SK-N-SH treated with all-trans-retinoic acid at 6 μM for 48 hours (cell line): Measurements from ENCODE around the gene PPP1R3E.

Source experiments
- ATAC-seq: fragments of 200-7000 bp; cut with Tn5 transposase; 3 replicates; pipeline ENCODE4 v1.9.1; 2020; ENCODE audit warnings: mild to moderate bottlenecking, moderate library complexity
- ARNTL ChIP-seq: fragments of 450-650 bp; formaldehyde crosslinking; IDR thresholded peaks from 2 replicates; pipeline ENCODE4 v1.5.0; 2020; ENCODE audit warnings: low read depth, mild to moderate bottlenecking, moderate library complexity, borderline replicate concordance
- CSDC2 ChIP-seq: fragments of 250-450 bp; sonication (Bioruptor Pico); IDR thresholded peaks from 2 replicates; pipeline ENCODE4 v1.5.0; 2020; ENCODE audit warnings: mild to moderate bottlenecking, moderate library complexity
- CSRNP3 ChIP-seq: fragments of 250-450 bp; sonication (Bioruptor Pico); IDR thresholded peaks from 2 replicates; pipeline ENCODE4 v1.5.1; 2021; ENCODE audit warnings: mild to moderate bottlenecking, moderate library complexity
- ESRRG ChIP-seq: fragments of 250-450 bp; sonication (Bioruptor Pico); IDR thresholded peaks from 2 replicates; pipeline ENCODE4 v1.6.1; 2021; ENCODE audit warnings: mild to moderate bottlenecking
- GLIS3 ChIP-seq: fragments of 250-450 bp; sonication (Bioruptor Pico); IDR thresholded peaks from 2 replicates; pipeline ENCODE4 v1.5.0; 2020; ENCODE audit warnings: mild to moderate bottlenecking, moderate library complexity
- ISL1 ChIP-seq: fragments of 250-450 bp; sonication (Bioruptor Pico); IDR thresholded peaks from 2 replicates; pipeline ENCODE4 v2.1.2; 2022; ENCODE audit warnings: mild to moderate bottlenecking, moderate library complexity
- OSR1 ChIP-seq: fragments of 250-450 bp; sonication (Bioruptor Pico); IDR thresholded peaks from 2 replicates; pipeline ENCODE4 v1.8.0; 2022; ENCODE audit warnings: moderate library complexity, mild to moderate bottlenecking, inconsistent platforms
- PATZ1 ChIP-seq: fragments of 250-450 bp; sonication (Bioruptor Pico); IDR thresholded peaks from 2 replicates; pipeline ENCODE4 v1.8.0; 2020; ENCODE audit warnings: mild to moderate bottlenecking, moderate library complexity, borderline replicate concordance
- POU6F1 ChIP-seq: fragments of 250-450 bp; sonication (Bioruptor Pico); IDR thresholded peaks from 2 replicates; pipeline ENCODE4 v1.8.0; 2021; ENCODE audit warnings: low read depth, mild to moderate bottlenecking, moderate library complexity, borderline replicate concordance
- PPARA ChIP-seq: fragments of 250-450 bp; sonication (Bioruptor Pico); IDR thresholded peaks from 2 replicates; pipeline ENCODE4 v1.5.0; 2020; ENCODE audit warnings: mild to moderate bottlenecking, borderline replicate concordance
- RARB ChIP-seq: fragments of 250-450 bp; sonication (Bioruptor Pico); IDR thresholded peaks from 2 replicates; pipeline ENCODE4 v1.8.0; 2021; ENCODE audit warnings: mild to moderate bottlenecking, moderate library complexity
- SNAI2 ChIP-seq: fragments of 250-450 bp; sonication (Bioruptor Pico); IDR thresholded peaks from 2 replicates; pipeline ENCODE4 v1.5.0; 2020; ENCODE audit warnings: mild to moderate bottlenecking, moderate library complexity
- TCF4 ChIP-seq: fragments of 250-450 bp; sonication (Bioruptor Pico); IDR thresholded peaks from 2 replicates; pipeline ENCODE4 v1.8.0; 2021; ENCODE audit warnings: mild to moderate bottlenecking, moderate library complexity, borderline replicate concordance
- TOX ChIP-seq: fragments of 250-450 bp; sonication (Bioruptor Pico); IDR thresholded peaks from 2 replicates; pipeline ENCODE4 v1.8.0; 2021; ENCODE audit warnings: mild to moderate bottlenecking, moderate library complexity, borderline replicate concordance
- ZC3H10 ChIP-seq: fragments of 250-450 bp; sonication (Bioruptor Pico); IDR thresholded peaks from 2 replicates; pipeline ENCODE4 v1.5.1; 2021; ENCODE audit warnings: mild to moderate bottlenecking, moderate library complexity
- ZFP30 ChIP-seq: fragments of 450-650 bp; formaldehyde crosslinking; IDR thresholded peaks from 2 replicates; pipeline ENCODE4 v1.5.0; 2022; ENCODE audit warnings: mild to moderate bottlenecking, moderate library complexity
- ZNF70 ChIP-seq: fragments of 450-650 bp; formaldehyde crosslinking; IDR thresholded peaks from 2 replicates; pipeline ENCODE4 v1.5.0; 2020; ENCODE audit warnings: mild to moderate bottlenecking, moderate library complexity
- TF ChIP-seq, protein P1 (sequence below): fragments of 250-450 bp; sonication (Bioruptor Pico); IDR thresholded peaks from 2 replicates; pipeline ENCODE4 v1.5.1; 2020; ENCODE audit warnings: low read depth, mild to moderate bottlenecking, moderate library complexity
- TF ChIP-seq, protein P2 (sequence below): fragments of 250-450 bp; sonication (Bioruptor Pico); IDR thresholded peaks from 2 replicates; pipeline ENCODE4 v1.5.0; 2020; ENCODE audit warnings: mild to moderate bottlenecking, moderate library complexity

PPP1R3E gene

DNA sequence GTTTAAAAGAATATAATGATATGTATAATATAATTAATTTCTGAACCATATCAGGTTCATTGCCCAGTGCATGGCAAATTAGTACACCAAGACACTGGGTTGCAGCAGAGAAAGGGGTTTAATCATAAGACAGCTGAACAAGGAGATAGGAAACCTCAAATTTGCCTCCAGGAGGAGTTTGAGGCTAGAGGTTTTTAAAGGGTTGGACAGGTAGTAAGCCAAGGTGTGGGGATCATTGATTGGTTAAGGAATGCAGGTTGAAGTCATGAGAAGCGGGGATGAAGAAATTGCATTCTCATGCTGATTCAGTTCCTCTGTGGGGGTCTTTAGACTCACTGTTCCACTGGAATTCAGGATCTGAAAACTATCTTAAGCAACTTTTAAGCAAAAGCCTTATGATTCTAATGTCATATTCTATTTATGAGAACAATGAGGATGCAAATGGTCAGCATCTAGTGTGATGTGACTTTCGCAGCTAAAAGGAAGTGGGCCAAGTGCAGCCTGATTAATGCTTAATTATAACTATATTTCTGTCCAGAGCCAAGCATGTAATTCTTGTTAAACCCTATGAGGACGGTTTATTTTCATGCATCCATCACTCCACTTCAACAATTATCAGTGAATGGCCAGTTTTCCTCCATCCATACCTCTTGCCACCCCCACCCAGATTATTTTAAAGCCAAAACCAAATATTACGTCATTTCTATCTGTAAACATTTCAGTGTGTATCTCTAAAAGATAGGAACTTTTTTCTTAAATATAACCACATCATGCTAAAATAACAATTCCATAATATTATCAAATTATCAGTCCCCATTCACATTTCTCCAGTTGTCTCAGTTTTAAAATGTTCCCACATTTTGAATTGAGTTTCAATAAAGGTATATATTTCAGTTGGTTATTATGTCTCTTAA, 50.0 kb downstream of the PPP1R3E start:
- TF ChIP-seq CSRNP3 (CRISPR knock-in tag), result no peak
- TF ChIP-seq PATZ1 (CRISPR knock-in tag), result no peak
- TF ChIP-seq ZFP30 (CRISPR knock-in tag), result no peak
- no peak for TF ChIP-seq TCF4
- TF ChIP-seq ZNF70 (CRISPR knock-in tag), result no peak
- no peak for TF ChIP-seq GLIS3
- TF ChIP-seq, all 23 proteins: peak for 0
- ATAC-seq, result no peak

DNA sequence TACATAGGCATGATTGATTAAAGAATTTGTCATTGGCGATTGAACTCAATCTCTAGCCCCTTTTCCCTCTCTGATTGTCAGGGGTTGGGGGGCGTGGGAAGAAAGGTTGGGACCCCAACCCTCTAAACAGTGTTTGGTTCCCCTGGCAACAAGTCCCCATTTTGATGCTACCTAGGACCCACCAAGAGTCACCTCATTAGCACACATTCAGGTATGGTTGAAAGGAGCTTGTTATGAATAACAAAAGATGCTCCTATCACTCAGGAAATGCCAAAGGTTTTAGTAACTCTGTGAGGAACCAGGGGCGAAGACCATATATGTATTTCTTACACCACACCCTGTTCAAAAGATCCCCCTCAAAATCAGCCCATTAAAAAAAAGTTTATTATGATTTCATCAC, 50.7 kb downstream of the PPP1R3E start:
- TF ChIP-seq RARB (CRISPR knock-in tag) (no peak), CSDC2 (CRISPR knock-in tag) (no peak), SNAI2 (no peak), OSR1 (CRISPR knock-in tag) (no peak), CSRNP3 (CRISPR knock-in tag) (no peak), ZC3H10 (CRISPR knock-in tag) (no peak), TOX (CRISPR knock-in tag) (no peak), TCF4 (no peak), PPARA (CRISPR knock-in tag) (no peak), ISL1 (CRISPR knock-in tag) (no peak), POU6F1 (CRISPR knock-in tag) (no peak), ESRRG (CRISPR knock-in tag) (no peak), ZFP30 (CRISPR knock-in tag) (no peak)
- TF ChIP-seq, protein P1, sequence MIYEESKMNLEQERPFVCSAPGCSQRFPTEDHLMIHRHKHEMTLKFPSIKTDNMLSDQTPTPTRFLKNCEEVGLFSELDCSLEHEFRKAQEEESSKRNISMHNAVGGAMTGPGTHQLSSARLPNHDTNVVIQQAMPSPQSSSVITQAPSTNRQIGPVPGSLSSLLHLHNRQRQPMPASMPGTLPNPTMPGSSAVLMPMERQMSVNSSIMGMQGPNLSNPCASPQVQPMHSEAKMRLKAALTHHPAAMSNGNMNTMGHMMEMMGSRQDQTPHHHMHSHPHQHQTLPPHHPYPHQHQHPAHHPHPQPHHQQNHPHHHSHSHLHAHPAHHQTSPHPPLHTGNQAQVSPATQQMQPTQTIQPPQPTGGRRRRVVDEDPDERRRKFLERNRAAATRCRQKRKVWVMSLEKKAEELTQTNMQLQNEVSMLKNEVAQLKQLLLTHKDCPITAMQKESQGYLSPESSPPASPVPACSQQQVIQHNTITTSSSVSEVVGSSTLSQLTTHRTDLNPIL, result no peak
- TF ChIP-seq, all 23 proteins: peak for 0

GRCh38 chr14:23249824-23250223, 52.8 kb downstream of the PPP1R3E start:
- no peak for ATAC-seq
- no peak for TF ChIP-seq CSDC2 (CRISPR knock-in tag)

More for the DNA sequence above, 50.7 kb downstream of the PPP1R3E start:
- no peak for ATAC-seq

DNA sequence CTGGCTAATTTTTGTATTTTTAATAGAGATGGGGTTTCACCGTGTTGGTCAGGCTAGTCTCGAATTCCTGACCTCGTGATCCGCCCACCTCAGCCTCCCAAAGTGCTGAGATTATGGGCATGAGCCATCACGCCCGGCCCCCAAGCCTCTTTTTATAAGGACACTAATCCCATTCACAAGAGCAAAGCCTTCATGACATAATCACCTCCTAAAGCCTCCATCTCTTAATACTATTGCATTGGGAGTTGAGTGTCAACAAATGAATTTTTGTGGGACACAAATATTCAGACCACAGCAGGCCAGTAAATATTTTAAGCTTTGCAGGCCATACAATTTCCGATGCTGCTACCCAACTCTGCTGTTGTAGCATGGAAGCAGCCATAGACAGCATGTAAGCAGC, 54.1 kb downstream of the PPP1R3E start:
- no peak for ATAC-seq
- TF ChIP-seq TOX (CRISPR knock-in tag) (no peak), PATZ1 (CRISPR knock-in tag) (no peak), ESRRG (CRISPR knock-in tag) (no peak), SNAI2 (no peak), POU6F1 (CRISPR knock-in tag) (no peak), ARNTL (CRISPR knock-in tag) (no peak), OSR1 (CRISPR knock-in tag) (no peak), CSDC2 (CRISPR knock-in tag) (no peak), GLIS3 (no peak), RARB (CRISPR knock-in tag) (no peak), ISL1 (CRISPR knock-in tag) (no peak)
- TF ChIP-seq, protein P2, sequence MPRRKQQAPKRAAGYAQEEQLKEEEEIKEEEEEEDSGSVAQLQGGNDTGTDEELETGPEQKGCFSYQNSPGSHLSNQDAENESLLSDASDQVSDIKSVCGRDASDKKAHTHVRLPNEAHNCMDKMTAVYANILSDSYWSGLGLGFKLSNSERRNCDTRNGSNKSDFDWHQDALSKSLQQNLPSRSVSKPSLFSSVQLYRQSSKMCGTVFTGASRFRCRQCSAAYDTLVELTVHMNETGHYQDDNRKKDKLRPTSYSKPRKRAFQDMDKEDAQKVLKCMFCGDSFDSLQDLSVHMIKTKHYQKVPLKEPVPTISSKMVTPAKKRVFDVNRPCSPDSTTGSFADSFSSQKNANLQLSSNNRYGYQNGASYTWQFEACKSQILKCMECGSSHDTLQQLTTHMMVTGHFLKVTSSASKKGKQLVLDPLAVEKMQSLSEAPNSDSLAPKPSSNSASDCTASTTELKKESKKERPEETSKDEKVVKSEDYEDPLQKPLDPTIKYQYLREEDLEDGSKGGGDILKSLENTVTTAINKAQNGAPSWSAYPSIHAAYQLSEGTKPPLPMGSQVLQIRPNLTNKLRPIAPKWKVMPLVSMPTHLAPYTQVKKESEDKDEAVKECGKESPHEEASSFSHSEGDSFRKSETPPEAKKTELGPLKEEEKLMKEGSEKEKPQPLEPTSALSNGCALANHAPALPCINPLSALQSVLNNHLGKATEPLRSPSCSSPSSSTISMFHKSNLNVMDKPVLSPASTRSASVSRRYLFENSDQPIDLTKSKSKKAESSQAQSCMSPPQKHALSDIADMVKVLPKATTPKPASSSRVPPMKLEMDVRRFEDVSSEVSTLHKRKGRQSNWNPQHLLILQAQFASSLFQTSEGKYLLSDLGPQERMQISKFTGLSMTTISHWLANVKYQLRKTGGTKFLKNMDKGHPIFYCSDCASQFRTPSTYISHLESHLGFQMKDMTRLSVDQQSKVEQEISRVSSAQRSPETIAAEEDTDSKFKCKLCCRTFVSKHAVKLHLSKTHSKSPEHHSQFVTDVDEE (CRISPR knock-in tag), result no peak
